ENCODE data around the gene GPC5.

GPC5 gene

DNA sequence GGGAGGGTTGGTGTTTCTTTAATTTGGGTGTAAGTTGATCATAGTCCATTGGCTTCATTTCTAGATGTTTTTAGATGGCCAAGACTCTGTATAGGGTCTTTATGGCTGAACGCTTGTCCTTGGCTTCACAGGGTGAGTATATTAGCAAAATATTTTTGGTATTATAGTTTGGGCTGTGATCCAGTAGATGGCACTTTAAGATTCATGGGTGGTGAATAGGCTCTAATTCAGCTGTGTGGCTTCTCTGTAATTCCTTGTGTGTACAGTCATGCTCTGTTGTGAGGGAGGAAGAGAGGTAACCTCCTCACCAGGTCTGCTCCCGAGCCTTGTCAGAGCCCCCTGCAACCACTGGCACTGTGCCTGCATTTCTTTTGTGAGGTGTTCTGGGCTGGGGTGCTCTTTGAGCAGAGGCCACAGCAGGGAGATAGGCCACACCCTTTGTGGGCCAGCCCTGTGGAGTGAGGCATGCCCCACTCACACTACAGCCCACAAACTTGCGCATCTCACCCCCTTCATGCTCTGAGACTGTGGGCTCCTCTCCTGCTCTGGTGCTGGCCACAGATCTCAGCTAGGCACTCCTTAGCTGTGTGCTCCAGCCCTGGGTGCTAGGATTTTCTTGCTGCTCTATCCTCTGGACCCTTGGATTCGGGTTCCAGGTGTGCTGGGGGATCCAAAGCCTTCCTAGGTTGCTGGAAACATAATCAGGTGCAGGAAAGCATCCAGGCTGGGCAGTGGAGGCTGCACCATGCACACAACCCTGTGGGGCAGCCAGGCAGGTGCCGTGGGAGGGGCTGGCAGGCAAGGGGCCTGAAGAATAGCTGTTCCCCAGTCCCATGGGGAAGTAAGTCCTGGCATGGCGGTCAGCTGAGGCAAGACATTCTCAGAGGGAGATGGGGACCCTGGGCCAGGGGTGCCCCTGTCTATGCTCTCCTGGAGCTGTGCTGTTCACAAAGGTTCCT, 193.9 kb downstream of the GPC5 start:
- DNase-seq (ENCODE audit: low read depth) = no peak

DNA sequence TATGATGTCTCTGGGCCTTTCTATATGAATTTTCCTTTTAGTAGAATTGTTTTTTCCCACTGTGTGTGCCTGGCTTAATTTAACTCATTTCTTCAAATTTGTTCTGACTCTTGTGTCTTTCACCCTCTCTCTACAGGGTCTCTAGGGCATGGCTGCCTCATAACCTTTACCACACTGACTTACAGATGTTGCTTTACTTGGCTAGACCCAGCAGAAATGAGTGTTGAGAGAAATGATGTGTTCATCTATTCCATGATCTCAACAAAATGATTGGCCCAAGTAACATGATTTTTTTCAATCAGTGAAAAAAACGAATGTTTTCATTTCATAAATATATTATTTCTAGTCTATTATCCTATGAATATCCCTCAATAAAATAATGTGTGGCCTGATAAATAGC, 195.0 kb downstream of the GPC5 start:
- no peak for DNase-seq (ENCODE audit: low read depth)

DNA sequence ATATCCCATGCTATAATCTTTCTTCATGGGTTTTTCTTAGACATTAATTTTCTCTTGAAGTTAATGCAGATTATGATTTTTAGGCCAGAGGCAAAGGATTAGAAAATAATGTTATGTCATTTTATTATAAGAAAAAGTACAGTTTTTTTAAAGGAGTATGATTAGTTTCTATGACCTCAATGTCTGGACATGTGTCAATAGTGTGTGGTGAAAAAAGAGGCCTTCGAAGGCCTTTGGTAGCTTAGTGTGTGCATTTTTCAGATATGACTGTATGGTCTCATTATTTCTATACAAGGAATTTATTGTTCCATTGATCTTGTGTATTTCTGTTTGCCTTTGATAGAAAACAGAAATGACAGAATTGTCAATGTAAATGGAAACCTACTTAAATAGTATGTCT, 195.6 kb downstream of the GPC5 start:
- no peak for DNase-seq (ENCODE audit: low read depth)

DNA sequence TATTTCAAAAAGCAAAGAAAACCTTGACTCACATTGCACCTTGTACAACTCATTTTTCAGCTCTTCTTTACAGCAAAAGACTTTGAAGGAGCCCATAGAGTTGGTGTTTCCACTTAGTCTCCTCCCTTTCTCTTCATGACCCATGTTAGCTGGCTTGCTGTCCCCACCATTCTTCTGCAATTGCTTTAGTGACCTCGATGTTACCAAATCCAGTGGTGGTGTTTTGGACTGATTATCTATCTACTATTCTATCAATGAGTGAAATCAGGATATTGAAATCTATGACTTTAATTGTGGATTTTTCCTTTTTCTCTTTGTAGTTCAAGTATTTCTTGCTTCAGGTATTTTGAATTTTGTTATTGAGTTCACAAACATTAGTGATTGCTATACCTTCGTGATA, 197.3 kb downstream of the GPC5 start:
- DNase-seq (ENCODE audit: low read depth) = no peak

DNA sequence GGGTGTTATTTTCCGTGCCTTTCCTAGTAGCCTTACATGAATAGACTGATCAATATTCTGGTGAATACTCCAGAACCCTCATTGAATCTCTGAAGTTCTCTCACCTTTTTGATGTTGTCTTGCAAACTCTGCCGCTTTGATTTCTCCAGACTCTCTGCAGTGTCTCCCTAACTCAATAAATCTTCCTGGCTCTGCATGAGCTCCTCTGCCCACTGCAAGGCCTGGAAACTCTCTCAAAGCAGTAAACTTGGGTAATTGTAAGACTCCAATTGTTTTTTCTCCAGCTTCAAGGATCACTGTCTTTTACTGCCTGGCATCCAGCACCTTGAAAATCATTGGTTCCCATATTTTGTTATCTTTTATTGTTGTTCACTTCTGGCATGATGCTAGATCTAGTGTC, 198.4 kb downstream of the GPC5 start:
- DNase-seq (ENCODE audit: low read depth) = no peak

DNA sequence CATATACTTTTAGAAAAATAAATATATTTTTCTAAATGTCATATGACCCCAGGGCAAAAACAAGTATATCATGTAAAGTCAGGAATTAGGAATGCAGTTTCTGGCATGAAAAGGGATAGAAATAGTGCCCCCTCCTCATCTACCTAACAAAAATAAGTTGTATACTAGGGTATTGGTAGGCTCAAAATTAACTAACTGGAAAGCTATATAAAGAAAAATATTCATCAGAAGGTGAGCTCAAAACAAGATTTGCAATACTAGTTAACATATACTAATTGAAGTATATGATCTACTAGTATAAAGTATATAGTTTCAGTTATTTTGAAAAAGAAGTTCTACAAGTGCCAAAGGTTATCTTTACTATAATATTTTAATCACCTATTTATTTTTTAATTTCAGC, 200.2 kb downstream of the GPC5 start:
- DNase-seq (ENCODE audit: low read depth) = no peak

DNA sequence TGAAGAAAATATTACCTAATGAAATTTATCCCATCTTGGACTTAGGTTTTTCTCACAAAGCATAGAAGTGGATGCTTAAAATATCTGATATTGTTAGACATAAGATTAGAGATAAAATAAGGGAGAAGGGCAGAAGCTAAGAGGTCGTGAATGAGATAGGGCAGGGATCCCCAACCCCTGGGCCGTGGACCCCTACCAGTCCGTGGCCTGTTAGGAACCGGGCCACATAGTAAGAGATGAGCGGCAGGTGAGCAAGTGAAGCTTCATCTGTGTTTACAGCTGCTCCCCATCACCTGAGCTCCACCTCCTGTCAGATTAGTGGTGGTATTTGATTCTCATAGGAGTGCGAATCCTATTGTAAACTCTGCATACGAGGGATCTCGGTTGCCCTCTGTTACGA, 202.9 kb downstream of the GPC5 start:
- DNase-seq (ENCODE audit: low read depth) = no peak

DNA sequence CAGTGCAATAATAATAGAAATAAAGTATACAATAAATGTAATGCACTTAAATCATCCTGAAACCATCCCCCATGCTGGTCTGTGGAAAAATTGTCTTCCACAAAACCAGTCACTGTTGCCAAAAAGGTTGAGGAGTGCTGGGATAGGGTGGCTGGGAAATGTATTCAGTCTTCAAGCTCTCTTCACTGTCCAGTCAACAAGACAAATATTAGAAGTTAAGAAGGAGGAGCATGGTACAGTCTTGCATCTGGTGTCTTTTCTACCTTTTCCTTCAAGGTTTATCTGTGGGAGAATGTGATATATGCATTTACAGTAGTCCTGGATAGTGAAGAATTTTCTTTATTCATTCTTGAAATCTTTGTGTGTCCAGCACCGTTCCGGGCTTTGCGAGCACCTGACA, 203.4 kb downstream of the GPC5 start:
- no peak for DNase-seq (ENCODE audit: low read depth)

DNA sequence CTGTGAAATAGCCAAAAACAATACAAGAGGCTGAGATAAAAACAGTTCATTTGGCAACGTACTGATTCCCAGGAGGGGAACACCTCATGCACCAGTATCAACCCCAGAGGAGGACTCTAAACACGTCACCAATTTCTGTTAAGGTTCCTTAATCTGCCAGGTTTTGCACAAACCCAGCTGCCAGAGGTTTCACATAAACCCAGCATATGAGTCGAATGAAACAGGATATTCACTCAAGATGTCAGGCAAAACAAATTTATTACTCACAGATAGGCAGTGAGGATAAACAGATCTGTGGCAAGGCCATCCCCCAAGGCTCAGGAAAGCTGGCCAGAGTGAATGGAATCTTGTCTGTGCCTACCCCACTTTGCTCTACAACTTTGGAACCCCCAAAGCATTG, 210.9 kb downstream of the GPC5 start:
- DNase-seq (ENCODE audit: low read depth) = no peak

DNA sequence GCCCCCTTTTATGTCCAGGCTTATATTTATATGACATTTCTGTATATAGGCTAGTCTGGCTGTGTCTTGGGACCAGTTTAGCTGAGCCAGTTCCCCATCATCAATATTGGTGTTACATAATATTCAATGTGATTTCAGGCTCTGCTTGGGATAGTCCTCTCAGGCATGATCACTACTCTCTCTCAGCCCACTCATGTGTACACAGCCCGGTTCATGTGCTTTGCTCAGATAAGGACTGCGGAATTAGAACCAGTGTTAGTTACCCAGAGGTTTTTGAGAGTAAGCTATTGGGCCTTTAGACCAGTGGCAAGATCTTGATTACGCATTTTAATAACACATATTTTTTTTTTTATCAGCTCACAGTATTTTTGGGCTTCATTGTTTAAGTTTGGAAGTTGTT, 219.9 kb downstream of the GPC5 start:
- no peak for DNase-seq (ENCODE audit: low read depth)

DNA sequence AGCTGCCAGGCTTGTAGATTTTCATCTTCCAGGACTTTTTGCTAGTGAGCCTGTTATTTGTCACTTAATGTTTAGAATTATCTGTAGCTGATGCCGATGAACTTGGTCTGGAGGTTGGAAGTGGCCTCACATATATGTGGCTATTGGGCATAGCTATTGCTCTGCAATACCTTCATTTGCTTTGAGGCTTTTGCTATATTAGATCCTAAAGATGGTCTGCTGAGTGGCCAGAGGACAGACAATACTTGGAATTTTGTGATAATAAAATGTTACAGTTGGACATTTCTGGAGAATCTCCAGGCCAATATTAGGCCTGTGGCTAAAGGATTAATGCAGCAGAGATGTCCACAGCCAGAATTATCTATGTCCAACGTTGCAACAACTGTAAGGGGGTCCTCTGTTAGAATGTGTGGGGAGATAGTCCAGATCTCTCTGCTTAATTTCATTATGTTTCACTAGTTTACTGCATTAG, 222.3 kb downstream of the GPC5 start:
- no peak for DNase-seq (ENCODE audit: low read depth)

DNA sequence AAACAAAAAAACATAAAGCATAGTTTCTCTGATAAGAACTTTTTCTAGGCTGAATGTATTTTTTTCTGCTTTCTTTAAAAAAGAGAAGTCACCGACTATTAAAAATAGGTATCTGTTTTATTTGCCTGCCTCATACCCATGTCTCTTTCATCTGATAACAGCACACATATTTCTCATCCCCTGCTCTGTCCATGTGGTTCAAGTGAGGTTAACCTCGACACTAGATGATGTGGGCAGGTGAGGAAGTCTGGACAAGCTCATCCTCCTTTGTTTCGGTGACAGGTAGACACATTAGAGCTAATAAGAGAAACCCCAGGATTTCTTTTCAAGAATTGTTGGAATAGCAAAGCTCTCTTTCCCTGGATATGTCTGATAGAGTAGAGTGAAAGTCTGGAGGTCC, 222.7 kb downstream of the GPC5 start:
- no peak for DNase-seq (ENCODE audit: low read depth)

DNA sequence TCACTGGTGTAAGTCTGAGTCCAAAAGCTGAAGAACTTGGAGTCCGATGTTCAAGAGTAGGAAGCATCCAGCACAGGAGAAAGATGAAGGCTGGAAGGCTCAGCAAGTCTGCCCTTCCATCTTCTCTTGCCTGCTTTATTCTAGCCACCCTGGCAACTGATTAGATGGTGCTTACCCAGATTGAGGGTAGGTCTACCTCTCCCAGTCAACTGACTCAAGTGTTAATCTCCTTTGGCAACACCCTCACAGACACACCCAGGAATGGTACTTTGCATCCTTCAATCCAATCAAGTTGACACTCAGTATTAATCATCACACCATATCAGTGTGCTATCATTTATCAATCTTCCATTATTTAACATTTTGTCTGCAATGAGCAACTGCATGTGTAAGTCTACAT, 223.5 kb downstream of the GPC5 start:
- DNase-seq (ENCODE audit: low read depth) = no peak

DNA sequence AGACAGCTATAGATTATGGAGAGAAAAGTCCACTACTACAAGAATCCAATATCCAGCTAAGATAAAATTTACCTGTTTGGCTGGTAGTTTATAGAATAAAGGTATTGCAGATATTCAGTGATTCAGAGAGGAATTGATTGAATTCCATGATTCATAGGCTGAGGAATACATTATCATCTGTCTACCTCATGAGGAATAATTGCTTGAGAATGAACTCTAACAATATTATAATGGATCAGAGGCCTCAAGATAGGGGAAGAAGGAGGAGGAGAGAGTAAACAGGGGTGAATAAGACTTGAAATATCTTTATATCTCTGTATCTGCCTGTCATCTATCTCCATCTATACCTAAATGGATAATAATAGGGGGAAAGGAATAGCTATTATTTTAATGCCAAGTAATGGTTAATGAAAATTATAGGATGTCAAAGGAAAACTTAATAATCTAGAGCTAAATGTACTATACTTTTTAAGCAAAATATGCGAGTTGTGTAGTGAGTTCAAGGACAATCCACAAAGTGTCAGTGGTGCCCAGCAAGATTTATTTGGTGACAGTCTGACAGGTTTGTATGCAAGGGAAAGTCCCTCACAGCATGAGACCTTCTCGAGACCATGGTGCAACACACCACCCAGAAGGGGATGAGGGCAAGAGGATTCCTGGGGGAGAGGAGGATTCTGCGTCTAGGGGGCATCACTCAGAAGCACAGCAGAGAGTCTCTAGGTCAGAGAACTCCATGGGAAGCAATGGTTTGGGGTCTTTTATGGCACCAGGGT, 224.5 kb downstream of the GPC5 start:
- no peak for DNase-seq (ENCODE audit: low read depth)

DNA sequence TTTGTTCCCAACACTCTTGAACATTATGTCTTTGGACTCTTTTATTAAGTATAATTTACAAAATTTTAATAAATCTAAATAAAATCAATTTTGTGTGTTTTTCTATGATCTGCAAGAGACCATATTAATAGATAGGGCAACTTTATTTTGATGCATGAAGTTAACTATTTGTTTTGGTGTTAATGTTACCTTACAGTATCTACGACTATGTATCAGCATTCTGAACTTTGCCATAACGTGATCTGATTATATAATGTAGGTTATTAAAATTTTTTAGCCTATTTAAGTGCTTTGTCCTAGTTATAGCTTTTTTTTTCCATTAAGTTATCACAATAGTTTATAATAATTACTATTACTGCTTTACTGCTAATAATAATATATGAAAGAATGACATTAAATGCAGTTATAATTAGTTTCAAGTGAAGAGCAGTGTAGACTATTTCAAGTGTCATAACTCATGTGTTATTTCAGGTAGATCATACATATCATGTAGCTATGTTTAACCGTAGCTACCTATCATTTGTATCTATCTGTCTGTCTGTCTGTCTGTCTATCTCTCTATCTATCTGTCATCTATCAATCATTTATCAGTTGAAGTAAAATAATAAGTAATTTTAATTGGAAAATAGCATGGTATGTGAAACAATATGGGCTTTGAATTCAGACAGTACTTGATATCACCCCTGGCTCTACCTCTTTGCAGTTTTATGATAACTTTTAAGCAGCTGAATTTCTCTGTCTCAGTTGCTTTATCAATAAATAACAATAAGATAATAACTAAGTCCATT, 229.7 kb downstream of the GPC5 start:
- DNase-seq (ENCODE audit: low read depth) = no peak

DNA sequence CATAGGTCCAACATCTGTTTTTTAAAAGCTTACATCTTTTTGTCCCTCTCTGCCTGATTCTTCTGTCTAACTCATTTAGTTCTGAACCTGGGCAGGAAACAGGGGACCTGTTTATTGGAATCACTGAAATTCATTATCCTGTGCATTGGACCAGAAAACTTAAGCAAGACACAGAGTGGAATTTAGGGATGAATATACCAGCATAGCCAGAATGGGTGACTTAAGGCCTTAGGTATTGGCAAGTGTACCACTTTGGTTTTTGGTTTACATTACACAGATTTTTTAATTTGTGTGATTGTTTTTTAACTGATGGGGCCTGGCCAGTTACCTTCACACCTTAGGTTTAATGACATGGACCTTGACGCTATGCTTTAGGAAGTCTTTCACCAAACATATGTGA, 232.5 kb downstream of the GPC5 start:
- DNase-seq (ENCODE audit: low read depth) = no peak

DNA sequence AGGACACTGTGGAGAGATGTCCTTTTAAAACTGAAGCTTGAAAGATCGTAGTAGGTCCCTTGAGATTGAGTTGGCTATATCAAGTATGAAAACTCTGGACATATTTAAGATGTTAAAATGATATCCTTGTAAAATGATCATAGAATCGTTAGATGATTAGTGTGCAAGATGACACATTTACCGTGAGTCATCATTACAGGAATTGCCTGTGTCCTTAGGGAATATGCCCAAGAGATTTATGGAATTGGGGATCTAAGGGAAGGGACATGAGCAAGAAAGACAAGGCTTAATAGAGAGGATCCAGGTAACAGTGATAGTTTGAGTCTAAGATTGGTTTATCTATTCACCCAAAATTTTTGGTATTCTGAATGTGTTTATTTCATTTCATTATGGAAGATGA, 233.7 kb downstream of the GPC5 start:
- no peak for DNase-seq (ENCODE audit: low read depth)

DNA sequence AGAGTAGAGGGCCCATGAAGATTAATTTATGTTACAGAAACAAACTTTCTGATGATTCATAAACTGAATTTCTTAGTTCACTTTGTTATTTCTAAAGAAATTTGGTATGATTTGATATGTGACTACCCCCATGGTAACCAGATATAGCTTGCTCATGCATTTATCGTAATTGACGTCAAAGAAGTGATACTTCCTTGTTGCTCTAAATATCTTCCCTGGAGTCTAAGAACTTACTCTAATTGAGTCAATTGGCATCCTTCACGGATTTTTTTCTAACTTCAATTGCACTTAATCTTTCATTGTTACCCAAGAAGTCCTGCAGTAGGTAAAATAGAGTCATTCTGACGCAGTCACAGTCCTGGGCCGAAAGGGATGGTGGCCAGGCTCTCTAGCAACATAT, 240.9 kb downstream of the GPC5 start:
- DNase-seq (ENCODE audit: low read depth) = no peak

DNA sequence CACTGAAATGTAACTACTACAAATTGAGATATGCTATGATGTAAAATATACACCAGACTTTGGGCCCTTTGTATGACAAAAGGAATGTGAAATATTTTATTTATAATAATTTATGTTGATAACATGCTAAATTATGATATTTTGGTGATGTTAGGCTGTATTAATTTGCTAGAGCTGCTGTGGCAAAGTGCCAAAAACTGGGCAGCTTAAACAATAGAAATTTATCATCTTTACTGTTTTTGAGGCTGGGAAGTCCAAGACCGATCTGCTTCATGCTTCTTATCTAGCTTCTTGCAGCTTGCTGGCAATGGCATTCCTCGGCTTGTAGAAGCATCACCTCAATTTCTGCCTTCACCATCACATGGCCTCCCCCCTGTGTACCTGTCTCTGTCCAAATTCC, 245.0 kb downstream of the GPC5 start:
- no peak for DNase-seq (ENCODE audit: low read depth)

DNA sequence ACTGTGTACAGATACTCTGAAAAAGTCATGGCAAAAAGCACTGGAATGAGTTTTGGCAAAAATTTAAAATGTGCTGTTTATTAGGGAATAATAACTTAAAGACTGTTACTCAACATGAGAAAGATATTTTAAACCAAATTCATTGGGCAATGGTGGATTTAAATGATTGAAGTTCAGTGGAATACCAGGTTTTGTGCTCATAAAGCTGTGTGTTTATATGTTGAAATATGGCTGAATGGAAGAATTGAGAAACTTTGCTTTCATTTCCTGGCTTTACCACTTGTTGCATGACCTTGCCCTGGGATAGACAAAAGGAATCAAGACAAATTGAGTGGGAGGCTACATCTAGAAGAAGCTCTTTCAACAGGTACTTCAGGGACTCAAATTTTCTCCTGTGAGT, 246.4 kb downstream of the GPC5 start:
- no peak for DNase-seq (ENCODE audit: low read depth)

DNA sequence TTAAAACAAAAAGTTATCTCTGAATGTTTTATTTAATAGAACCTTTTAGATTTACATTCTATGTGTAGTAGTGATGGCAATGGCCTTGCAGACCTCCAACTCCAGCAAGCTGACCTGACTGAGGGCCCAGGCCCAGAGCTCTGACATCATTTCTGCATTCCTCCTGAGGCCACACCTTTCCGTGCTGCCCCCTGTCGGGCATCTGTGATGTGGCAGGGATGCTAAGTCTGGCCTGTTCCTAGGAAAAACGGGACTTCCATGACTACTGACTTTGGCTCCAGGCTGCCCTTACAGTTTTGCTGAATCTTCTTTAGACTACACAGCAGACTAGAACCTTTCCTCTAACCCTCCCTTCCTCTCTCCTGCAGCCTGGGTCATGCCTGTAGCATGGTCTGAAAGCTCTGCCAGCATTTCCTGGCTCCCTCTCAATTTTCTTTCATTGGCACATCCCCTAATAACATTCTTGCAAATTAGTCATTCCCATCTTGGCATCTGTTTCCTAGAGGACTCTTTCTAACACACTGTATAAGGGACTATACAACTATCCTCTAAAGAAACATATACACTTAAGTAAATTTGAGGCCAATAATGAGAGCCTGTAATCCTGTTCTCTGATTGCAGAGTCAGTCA, 249.1 kb downstream of the GPC5 start:
- DNase-seq (ENCODE audit: low read depth) = no peak

DNA sequence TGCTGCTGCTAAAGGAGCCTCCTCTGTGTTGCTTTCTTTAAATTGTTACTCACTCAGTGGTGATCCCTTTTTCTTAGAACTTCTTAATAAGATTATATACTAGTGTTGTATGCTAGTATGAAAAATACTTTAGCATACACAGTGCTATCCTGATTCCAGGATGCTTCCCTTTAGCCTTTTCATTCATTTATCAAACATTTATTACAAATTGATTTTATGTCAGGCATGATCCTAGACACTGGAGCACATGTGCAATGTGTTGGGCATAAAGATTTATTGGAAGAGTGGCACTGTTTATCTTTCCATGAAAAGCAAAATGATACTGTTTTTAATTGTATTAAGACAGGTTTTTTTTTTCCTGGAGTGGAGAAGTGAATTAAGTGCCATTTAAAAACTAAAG, 249.6 kb downstream of the GPC5 start:
- DNase-seq (ENCODE audit: low read depth) = no peak
